ENCODE measurements around the gene UBL4B.

- TF ChIP-seq POLR2A (IDR thresholded peaks at IDR 0.05; ENCODE audit: low read depth, low read length): no peak
- TF ChIP-seq CTCF (IDR thresholded peaks at IDR 0.05; ENCODE audit: extremely low read depth in 1 of 2, insufficient read depth in 1 of 2, low read depth in 1 of 2, low read length in 2 of 2): no peak
- no peak for TF ChIP-seq MAX (IDR thresholded peaks at IDR 0.05; ENCODE audit: insufficient read depth, insufficient read length)
- no peak for TF ChIP-seq EZH2 (IDR thresholded peaks at IDR 0.05; ENCODE audit: borderline replicate concordance, low read depth, low read length, severe bottlenecking)
- TF ChIP-seq FOS (IDR thresholded peaks at IDR 0.05; ENCODE audit: borderline replicate concordance, insufficient read depth, low read length): no peak
- TF ChIP-seq MYC (IDR thresholded peaks at IDR 0.05; ENCODE audit: low read depth, low read length): no peak
- no peak for TF ChIP-seq GATA2 (IDR thresholded peaks at IDR 0.05; ENCODE audit: insufficient read depth, insufficient read length, low read depth, low read length)
- TF ChIP-seq POLR2AphosphoS5 (IDR thresholded peaks at IDR 0.05; ENCODE audit: insufficient read depth, low read depth, low read length): no peak
- TF ChIP-seq JUN (IDR thresholded peaks at IDR 0.05; ENCODE audit: borderline replicate concordance, insufficient read depth, insufficient read length, low read depth): no peak
Observed at GRCh38 chr1:110082477-110082876, 29.8 kb upstream of the UBL4B start.

All from endothelial cell of umbilical vein (primary cell).